HG02852 (cell line): ENCODE results near the gene AGAP3.
A peak's percentile ranks its signal among the peaks of the same experiment; 100 is the strongest.
"Not testable (repeated sequence)": the region's sequence is repeated elsewhere in the genome, so short reads cannot be mapped to it uniquely, and the experiment has no call there.

Source experiments
- ATAC-seq: cut with Tn5 transposase; IDR thresholded peaks from one replicate; pipeline ENCODE4 v1.9.1; 2021; ENCODE audit warnings: mild to moderate bottlenecking, moderate library complexity; ENCODE audit not compliant: unreplicated experiment

Gene AGAP3

DNA sequence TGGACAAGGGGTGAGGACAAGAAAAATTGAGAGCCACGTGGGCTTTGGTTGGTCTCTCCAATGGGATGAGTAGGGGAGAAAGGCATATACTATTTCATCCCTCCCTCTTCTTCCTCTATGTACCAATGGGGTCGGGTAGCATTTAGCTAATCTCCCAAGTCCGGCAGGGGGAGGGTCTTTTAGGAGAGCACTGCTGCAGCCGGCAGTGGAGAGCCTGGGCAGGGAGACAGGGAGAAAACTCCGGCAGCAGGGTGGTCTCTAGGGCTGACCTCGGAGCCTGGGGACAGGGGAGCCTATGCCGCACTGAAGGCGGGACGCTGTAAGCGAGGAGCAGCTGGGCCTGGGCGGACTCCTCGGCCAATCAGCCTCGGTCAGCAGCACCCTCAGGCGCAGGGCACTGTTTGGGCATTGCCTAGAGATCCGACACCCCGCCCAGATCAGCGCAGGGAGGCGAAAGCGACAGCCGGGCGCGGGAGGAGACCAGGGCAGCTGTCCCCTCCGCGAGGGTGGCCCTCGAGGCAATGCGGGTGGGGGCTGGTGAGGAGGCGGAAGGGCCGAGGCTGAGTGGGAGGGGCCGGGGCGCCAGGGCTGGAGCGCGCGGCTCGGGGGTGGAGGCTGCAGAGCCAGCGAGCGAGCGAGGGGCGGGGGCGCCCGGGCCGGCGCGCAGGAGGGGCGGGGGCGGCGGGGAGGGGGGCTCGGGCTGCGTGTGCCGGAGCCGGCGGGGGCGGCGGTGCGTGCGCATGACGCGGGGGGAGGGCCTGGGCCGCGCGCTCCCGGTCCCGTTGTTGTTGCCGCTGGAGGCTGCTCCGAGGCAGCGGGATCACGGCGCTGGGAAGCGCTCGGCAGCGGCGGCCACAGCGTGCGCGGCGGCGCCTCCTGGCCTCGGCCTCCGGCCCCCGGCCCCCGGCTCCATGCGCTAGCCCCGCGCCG, at the start of gene AGAP3:
Gene AGAP3 (plus strand): TSS at position 785 of the 930 bp plus-strand sequence. CDS start 267 bp downstream, outside the sequence.
- ATAC-seq = peak; percentile 43

DNA sequence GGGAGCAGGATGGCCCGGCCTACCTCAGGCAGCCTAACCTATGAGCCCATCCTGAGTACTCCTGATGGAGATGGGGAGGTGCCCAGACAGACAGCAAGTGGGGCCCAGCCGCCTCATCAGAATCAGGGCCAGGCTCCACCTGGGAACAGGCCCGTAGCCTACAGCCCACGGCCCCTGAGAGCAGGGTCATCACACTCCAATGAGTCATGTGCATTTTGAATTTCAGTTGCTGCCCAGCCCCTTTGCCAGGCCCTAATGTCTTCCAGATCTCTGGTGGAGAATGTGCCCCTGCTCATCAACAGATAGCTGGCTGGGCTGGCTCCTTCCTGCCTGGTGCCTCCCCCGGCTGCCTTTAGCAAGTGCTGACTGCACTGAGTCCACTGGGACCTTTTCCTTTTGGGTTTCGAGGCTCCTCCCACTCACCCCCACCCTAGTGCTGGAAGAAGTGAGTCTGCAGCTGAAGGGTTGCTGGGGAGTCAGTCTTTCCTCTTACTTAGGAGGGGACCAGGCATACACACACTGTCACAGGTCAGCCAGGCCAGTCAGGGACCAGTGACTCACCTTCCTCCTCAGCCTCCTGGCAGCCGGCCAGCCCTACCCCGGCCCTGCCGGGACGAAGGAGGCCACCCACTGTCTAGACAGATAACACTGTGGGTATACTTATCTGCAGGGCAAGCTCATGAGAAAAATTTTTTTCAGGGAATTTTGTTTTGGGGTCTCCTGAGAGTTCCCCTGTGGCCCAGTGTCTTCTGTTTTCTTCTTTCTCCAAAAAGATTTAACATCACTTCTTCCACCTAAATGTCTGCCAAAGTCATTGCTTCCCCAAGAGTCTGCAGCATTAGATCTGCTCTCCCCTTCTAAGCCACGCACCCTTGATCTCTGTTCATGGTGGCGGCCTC, 47.1 kb upstream of the AGAP3 start:
- no peak for ATAC-seq

DNA sequence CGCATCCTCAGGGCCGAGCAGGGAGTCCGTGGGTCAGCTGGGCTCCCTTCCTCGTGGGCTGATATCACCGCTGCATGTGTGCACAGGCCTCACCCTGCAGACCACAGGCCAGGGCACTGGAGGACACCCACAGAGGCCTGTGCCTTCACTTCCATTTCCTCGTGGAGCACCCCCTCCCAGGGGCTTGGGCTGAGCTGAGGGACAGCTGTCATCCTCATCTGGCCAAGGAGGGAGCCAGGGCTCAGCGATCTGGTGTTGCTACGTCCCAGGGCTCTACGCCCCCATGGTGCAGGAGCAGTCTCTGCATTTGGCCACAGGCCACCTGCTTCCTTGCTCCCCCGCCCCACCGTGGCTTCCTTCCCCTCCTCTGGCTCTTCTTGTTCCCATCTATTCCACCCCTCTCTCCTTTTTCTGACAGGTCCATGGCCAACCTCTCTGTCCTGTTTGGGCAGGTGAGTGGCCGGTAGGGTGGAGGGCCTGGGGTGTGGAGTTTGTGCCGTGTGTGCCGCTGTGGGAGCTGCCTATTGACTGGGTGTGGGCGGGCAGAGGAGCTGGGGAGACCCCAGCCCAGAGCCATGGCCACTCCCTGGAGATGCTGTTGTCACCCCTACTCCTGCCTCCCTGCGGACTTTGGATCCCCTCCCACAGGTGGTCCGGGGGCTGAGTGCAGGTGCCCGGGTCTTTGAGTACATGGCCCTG, 46.3 kb upstream of the AGAP3 start:
- no peak for ATAC-seq

DNA sequence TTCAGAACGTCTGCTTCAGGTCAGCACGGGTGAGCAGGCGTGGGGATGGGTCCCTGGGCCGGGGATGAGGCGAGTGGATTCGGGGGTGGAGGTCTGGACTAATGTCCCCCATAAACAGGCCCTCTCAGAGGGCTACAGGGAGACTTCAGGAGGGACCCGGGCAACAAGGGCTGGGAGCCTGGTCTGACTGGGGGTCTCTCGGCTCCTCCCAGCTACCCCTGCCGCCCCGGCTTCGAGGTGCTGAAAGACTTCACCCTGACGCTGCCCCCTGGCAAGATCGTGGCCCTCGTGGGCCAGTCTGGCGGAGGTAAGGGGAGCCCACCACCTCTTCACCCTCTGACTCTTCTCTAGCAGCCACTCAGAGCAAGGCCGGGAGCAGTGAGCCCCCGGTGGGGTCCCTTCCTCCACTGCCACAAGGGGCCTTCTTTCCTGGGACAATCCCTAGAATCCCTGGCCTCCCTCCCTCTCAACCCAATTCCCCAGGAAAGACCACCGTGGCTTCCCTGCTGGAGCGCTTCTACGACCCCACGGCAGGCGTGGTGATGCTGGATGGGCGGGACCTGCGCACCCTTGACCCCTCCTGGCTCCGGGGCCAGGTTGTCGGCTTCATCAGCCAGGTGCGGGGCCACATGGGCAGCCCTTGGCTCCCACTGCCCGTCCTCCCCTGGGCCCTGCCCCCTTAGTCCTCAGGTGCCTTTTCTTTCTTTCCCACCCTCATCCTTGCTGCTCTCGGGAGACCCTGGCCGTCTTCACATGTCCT, 45.5 kb upstream of the AGAP3 start:
- no peak for ATAC-seq

DNA sequence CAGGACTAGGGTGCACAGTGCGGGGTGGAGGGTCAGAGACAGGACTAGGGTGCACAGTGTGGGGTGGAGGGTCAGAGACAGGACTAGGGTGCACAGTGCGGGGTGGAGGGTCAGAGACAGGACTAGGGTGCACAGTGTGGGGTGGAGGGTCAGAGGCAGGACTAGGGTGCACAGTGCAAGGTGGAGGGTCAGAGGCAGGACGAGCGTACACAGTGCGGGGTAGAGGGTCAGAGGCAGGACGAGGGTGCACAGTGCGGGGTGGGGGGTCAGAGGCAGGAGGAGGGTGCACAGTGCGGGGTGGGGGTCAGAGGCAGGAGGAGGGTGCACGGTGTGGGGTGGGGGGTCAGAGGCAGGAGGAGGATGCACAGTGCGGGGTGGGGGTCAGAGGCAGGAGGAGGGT, 42.8 kb upstream of the AGAP3 start:
- not testable (repeated sequence) for ATAC-seq

DNA sequence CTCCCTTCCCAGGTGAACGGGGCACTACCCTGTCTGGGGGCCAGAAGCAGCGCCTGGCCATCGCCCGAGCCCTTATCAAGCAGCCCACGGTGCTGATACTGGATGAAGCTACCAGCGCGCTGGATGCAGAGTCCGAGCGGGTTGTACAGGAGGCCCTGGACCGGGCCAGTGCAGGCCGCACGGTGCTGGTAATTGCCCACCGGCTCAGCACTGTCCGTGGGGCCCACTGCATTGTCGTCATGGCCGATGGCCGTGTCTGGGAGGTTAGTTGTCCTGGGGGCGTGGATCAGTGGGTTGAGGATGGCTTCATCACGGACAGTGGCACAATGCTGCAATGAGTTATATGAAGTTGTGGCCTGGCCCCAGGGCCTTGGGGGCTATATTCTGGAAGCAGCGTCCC, 42.3 kb upstream of the AGAP3 start:
- ATAC-seq = no peak

DNA sequence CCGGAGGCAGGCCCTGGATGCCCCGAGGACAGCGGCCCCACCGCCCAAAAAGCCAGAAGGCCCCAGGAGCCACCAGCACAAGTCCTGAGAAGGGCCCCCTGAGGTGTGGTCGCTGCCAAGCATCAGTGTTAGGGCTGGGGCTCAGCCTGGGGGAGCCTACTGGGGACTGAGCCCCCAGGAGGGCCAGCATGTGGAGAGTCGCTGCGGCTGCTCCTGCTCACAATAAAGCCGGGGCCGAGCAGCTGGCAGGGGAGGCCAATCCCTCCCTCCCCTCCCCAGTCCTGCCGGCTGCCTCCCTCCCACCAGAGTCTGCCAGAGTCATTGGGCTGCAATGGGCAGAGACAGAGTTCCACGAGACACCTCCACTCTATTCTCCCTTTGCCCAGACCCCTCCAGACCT, 41.0 kb upstream of the AGAP3 start:
- ATAC-seq = no peak

DNA sequence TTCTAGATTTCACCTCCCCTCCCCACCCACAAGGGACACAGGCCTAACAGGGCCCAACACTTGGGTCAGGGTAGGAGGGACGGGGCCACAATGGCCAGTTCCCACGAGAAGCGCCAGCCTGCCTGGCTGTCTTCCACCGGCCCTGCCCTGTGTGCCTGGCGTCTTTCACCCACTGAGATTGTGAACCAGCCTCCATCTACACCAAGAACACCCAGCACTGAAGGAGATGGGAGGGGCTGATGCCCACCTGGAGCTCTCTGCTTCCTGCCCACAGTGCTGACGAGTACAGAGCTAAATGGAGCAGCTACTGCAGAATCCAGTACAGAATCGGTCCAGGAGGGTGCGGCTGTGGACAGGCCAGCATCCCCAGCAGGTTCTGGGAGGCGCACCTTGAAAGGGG, 40.3 kb upstream of the AGAP3 start:
- ATAC-seq = no peak

DNA sequence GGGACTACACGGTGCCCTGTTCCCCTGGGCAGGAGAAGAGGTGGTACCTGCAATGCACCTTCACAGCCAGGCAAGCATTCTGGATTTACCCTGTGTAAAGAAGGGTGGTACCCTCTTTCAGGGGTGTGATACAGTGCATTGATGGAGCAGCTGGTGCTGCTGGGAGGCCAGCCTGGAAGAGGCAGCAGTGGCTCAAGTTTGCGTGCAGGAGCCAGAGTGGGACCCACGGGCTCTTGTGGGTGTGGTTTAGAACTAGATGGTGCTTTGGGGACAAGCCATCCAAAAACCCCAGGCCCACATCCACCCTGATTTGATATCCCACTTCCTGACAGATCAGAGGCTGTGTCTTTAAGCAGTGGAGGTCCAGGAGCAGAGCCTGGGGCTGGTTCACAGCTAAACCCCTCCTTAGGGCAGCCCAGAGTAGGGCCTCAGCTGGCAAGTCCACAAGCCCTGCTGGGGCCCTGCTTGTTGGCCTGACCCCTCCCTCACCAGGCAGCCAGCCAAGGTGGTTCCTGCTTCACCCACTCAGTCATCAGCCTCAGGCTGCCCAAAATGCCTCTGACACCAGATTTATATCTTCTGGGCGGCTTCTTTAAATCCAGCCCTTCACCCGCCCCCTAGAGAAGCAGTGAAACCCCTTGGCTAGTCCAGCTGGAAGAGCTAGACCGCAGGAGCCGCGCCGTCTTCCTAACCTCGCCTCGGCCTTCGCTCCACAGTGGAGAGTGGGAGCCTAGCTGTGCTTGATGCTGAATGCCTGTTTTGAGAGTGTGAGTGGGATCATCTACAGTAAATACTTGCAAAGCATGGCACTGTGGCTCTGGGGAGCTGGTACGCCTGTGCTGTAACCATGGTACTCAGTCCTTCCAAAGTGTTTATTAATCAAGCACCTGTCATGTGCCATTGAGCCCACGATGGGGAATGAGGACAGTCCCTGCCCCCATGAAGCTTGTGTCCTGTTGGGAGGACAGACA, 39.4 kb upstream of the AGAP3 start:
- ATAC-seq = no peak

DNA sequence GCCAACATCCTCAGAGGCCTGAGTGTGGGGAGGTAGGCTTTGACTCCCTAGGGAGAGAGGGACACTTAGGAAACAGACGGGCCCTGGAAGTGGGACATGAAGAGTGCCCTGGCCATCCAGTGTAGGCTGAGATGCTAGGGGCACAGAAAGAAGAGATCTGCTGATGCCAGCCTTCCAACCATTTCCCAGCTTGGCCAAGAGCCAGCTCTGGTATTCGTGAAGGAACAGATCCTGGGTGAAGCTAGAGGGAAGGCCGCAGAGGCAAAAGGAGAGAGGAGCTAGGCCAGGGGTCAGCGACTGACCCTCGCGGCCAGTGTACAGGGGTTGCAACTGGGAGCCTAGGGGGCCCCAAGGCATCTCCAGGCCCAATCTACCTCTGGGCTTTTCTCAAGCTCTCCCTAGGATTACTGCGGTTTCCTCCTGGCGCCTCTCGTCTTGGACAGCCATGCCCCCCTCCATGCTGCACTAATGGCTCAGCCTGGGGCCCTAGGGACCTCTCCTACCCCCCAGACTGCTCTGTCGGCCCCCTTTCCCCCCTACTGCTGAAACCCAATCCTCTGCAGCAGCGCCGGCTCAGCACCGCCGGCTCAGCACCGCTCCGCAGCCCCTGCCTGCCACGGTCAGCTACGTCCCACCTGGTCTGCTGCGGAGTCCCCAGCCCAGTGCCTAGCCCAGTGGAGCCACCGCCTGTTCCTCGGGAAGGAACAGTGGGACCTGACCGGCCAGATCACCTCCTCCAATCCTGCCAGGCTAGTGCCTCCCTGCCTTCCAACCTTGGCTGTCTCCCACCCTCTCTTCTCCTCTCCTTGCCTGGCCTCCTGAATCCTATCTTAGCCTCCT, 38.1 kb upstream of the AGAP3 start, which contains the start of gene ASIC3:
Gene ASIC3 (plus strand): TSS at position 556 of the 840 bp plus-strand sequence. CDS start 355 bp downstream, outside the sequence.
- ATAC-seq = no peak

DNA sequence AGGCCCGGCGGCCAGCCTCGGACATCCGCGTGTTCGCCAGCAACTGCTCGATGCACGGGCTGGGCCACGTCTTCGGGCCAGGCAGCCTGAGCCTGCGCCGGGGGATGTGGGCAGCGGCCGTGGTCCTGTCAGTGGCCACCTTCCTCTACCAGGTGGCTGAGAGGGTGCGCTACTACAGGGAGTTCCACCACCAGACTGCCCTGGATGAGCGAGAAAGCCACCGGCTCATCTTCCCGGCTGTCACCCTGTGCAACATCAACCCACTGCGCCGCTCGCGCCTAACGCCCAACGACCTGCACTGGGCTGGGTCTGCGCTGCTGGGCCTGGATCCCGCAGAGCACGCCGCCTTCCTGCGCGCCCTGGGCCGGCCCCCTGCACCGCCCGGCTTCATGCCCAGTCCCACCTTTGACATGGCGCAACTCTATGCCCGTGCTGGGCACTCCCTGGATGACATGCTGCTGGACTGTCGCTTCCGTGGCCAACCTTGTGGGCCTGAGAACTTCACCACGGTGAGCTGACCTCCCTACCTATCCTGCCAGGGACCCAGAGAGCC, 37.3 kb upstream of the AGAP3 start:
- ATAC-seq = no peak

DNA sequence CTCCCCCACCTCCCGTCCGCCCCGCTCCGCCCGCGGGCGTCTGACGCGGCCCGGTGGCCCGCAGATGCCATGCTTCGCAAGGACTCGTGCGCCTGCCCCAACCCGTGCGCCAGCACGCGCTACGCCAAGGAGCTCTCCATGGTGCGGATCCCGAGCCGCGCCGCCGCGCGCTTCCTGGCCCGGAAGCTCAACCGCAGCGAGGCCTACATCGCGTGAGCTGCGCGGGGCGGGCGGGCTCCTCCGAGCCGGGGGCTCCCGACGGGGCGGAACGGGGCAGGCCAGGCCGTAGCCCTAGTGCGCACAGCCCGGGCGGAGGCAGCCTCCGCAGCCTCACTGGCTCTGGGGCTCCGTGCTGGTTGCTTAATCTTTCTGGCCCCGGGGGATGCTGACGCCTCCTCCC, 35.2 kb upstream of the AGAP3 start:
- no peak for ATAC-seq

DNA sequence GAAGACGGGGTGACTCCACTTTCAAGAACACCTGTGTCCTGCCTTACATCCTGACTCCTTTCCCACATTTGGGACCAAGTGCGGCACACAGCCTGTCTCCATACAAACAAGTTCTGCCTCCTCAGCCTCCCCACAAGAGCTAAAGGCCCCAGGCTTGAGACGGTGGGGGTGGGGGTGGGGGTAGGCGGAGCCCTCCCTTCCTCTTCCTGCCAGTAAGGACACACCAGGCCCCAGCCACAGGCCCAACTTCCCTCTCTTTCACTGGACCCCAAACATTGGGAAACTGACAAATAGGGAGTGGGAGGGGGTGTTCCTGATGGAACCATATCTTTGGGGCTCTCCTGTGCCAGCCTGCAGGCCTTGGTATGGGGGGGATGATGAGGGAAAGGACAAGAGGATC, 33.2 kb upstream of the AGAP3 start:
- ATAC-seq = no peak

DNA sequence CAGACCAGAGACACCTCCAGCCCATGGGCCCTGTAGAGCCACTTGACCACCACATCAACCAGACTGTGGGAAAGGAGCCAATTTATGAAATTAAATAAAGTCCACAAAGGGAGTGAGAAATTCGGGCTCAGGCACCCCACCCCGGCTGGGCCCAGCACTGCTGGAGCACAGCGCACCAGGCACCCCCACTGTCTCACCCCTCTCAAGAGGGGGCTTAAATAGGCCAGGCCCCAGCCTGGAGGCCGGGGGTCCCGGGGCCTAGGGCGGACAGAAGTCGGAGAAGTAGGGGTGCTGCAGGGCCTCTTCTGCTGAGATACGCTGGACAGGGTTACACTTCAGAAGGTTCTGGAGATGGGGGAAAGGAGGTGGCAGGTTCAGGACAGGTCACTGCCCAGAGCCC, 32.5 kb upstream of the AGAP3 start:
- ATAC-seq = no peak

DNA sequence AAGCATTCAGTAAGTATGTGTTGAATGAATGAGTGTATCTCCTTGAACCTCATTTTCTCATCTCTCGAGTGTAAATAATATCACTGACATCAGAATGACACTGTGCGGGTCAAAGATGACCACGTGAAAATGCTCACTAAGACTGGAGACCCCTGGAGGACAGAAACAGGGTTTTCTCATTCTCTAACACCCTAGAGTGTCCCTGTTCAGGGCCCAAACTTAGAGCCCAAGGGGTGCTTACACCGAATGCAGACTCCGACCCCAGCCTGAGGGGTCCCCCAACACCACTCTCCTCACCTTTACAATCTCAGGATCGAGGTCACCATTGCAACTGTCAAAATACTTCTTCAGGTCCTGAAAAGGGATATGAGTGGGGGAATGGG, 30.0 kb upstream of the AGAP3 start:
- no peak for ATAC-seq

DNA sequence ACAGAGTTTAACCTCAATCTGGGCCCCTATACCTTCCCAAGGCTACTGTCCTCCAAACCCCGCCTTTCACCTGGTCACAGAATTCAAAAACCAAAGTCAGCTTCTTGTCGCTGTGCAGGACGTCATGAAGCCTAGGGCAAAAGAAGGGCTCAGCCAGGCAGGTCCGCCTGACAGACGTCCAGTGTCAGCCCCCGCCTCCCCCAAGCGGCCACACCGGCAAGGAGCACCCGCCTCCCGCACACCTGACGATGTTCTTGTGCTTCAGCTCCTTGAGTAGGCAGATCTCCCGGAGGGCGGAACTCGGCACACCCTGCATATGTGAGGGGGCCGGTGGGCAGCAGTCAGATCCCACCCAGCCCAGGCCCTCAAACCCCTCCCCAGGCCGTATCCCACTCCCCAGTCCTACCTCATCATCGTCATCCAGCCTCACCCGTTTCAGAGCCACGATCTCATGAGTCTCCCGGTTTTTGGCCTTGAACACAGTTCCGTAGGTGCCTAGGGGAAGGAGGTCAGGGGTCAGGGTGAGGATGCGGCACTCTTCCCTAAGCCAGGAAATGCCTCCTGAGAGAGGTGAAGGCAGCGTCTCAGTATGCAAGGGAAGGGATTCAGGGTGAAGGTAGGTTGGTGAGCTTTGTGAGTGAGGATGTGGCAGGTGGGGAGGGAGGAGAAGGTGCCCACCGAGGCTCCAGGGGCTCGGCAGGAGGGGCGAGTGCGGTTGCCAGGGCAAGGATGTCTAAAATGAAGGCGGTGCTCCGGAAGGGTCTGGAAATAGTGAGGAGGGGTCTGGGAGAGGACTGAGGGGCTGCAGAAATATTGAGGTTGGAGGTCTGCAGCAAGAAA, 29.4 kb upstream of the AGAP3 start:
- no peak for ATAC-seq

DNA sequence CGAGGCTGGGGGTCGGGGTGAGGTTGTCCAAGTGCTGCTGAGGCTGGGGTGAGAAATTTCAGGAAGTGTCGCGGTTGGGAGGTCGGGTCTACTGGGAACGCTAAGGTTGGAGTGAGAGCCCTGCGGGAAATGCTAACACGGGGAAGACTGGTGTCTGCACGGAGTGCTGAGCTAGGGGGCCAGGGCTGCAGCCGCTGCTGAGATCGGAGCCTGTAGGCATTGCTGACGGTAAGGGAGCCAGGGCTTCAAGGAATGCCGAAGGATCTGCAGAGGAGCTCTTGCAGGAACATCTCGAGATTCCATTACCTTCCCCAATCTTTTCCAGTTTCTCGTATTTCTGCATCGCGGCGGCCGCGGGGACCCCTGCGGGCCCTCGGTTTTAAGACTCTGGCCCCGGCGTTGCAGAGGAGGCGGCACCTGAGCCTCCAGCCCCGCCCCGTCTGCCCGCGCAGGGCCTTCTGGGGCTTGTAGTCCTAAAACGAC, 28.7 kb upstream of the AGAP3 start, which contains the start of gene CDK5:
Gene CDK5 (minus strand): TSS at position 392 of the 483 bp plus-strand sequence. CDS start 49 bp downstream, at position 343.
- peak; percentile 9 for ATAC-seq
